ENCODE results near the gene C12orf60.

C12orf60 gene

DNA sequence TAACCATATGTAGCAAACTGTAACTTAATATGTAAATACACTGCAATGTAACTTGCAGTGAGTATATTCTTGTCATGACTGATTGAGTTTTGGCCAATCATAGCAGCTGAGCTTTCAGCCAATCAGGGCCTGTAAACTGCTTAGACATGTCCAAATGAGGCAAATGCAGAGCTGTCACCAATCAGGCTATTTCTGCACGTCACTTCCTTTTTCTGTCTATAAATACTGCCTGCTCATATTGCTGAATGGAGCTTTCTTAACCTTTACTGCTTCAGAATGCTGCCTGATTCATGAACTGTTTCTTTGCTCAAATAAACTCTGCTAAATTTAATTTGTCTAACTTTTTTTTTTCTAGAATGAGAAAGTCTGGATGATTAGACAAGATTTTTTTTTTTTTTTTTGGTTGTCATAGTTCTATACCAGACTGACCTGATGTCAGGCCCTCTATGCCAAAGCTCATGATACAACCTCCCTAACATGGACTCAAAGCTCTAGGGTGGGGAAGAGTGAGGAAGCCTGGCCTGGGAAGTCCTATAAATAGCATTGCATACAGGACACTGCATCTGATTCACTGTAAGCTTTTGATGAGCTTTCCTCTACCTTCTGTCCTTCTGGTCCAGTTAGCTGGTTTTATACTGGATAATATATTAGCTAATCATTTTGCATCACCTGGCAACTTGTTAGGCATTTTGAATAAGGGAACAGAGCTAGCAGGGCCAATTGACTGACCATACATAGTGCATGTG lies 70.1 kb downstream of the C12orf60 start:
- DNase-seq (ENCODE audit: low read depth): no peak
